ENCODE results near the gene TAOK1.

- TF ChIP-seq POLR2A (IDR thresholded peaks at IDR 0.05) (no peak), CTCF (IDR thresholded peaks at IDR 0.05) (no peak)
Observed at GRCh38 chr17:29347831-29348629, 42.1 kb upstream of the TAOK1 start.
